DND-41 (cell line): Measurements from ENCODE around the gene PRKCE.

ENCODE experiments used
- ATAC-seq: fragments of 200-7000 bp; cut with Tn5 transposase; 3 replicates; pipeline ENCODE4 v1.9.1; 2021; ENCODE audit warnings: low read depth; ENCODE audit not compliant: insufficient read depth
- DNase-seq: peaks from one replicate; pipeline ENCODE4 v3.0.0-alpha.2; 2020
- H2AFZ ChIP-seq: 2 replicates; pipeline ENCODE4 v1.6.0; 2012; ENCODE audit warnings: low read depth, low read length
- H3K27ac ChIP-seq: 2 replicates; pipeline ENCODE4 v1.5.1; 2012; ENCODE audit warnings: low read length, inconsistent platforms
- H3K27me3 ChIP-seq: fragments of 200-600 bp; sonication (generic); 2 replicates; pipeline ENCODE4 v1.6.0; 2012; ENCODE audit warnings: low read length, mild to moderate bottlenecking, inconsistent platforms; ENCODE audit not compliant: insufficient read depth, poor library complexity
- H3K36me3 ChIP-seq: 2 replicates; pipeline ENCODE4 v1.5.1; 2012; ENCODE audit warnings: low read length, inconsistent platforms; ENCODE audit not compliant: insufficient read depth
- H3K4me1 ChIP-seq: 2 replicates; pipeline ENCODE4 v1.5.1; 2012; ENCODE audit warnings: mild to moderate bottlenecking, low read length; ENCODE audit not compliant: insufficient read depth
- H3K4me2 ChIP-seq: 2 replicates; pipeline ENCODE4 v1.6.0; 2012; ENCODE audit warnings: mild to moderate bottlenecking, moderate library complexity, low read length, inconsistent platforms; ENCODE audit not compliant: insufficient read depth
- H3K4me3 ChIP-seq, 2 experiments: fragments of 200-600 bp in 1 of 2; shearing (Covaris generic) in 1 of 2; 2 replicates each; pipeline ENCODE4 v1.5.1; 2012 to 2016; ENCODE audit warnings: inconsistent platforms in 2 of 2, low read length in 2 of 2, mild to moderate bottlenecking in 2 of 2, low read depth in 1 of 2, moderate library complexity in 1 of 2
- H3K79me2 ChIP-seq: 2 replicates; pipeline ENCODE4 v1.6.0; 2012; ENCODE audit warnings: low read length, inconsistent platforms; ENCODE audit not compliant: insufficient read depth
- H3K9ac ChIP-seq: 2 replicates; pipeline ENCODE4 v1.6.0; 2012; ENCODE audit warnings: low read depth, mild to moderate bottlenecking, inconsistent platforms, low read length, moderate library complexity
- H3K9me3 ChIP-seq: 2 replicates; pipeline ENCODE4 v1.5.1; 2012; ENCODE audit warnings: low read length, moderate library complexity, mild to moderate bottlenecking, inconsistent platforms; ENCODE audit not compliant: insufficient read depth, severe bottlenecking
- H4K20me1 ChIP-seq: 2 replicates; pipeline ENCODE4 v1.6.0; 2012; ENCODE audit warnings: low read length; ENCODE audit not compliant: insufficient read depth
- EZH2 ChIP-seq: IDR thresholded peaks from 3 replicates; pipeline ENCODE4 v1.6.1; 2012; ENCODE audit warnings: borderline replicate concordance, low read depth, mild to moderate bottlenecking, moderate library complexity, low read length, inconsistent platforms; ENCODE audit not compliant: severe bottlenecking
- TF ChIP-seq, protein P1 (sequence below): IDR thresholded peaks from 2 replicates; pipeline ENCODE4 v1.5.1; 2012; ENCODE audit warnings: borderline replicate concordance, low read length, moderate library complexity, mild to moderate bottlenecking; ENCODE audit not compliant: poor library complexity, severe bottlenecking; ENCODE audit errors: extremely low read depth

Gene PRKCE

GRCh38 chr2:45625824-45626223 is 25.7 kb upstream of the PRKCE start:
- Histone ChIP-seq H4K20me1 (no peaks in the 10 kb centered on the region), H3K36me3 (no peaks in the 10 kb centered on the region), H3K4me2 (no peak overlapping the region), H3K79me2 (no peaks in the 10 kb centered on the region), H2AFZ (no peak overlapping the region), H3K27me3 (peaks cover 5% of the 10 kb centered on the region), H3K4me1 (no peaks in the 10 kb centered on the region), H3K9ac (no peak overlapping the region), H3K9me3 (no peaks in the 10 kb centered on the region), H3K4me3 (no peak overlapping the region), H3K27ac (no peak overlapping the region)
- TF ChIP-seq, protein P1, sequence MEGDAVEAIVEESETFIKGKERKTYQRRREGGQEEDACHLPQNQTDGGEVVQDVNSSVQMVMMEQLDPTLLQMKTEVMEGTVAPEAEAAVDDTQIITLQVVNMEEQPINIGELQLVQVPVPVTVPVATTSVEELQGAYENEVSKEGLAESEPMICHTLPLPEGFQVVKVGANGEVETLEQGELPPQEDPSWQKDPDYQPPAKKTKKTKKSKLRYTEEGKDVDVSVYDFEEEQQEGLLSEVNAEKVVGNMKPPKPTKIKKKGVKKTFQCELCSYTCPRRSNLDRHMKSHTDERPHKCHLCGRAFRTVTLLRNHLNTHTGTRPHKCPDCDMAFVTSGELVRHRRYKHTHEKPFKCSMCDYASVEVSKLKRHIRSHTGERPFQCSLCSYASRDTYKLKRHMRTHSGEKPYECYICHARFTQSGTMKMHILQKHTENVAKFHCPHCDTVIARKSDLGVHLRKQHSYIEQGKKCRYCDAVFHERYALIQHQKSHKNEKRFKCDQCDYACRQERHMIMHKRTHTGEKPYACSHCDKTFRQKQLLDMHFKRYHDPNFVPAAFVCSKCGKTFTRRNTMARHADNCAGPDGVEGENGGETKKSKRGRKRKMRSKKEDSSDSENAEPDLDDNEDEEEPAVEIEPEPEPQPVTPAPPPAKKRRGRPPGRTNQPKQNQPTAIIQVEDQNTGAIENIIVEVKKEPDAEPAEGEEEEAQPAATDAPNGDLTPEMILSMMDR = no peak
- TF ChIP-seq EZH2 = no peak
- no peak for ATAC-seq
- DNase-seq = no peak

GRCh38 chr2:45626387-45627221 is 24.9 kb upstream of the PRKCE start:
- no peak overlapping the region for H3K9ac ChIP-seq
- TF ChIP-seq EZH2 = no peak
- H3K4me2 ChIP-seq = no peak overlapping the region
- no peak overlapping the region for H3K4me3 ChIP-seq
- no peaks in the 10 kb centered on the region for H3K36me3 ChIP-seq
- no peak for ATAC-seq
- no peak overlapping the region for H3K27ac ChIP-seq
- no peaks in the 10 kb centered on the region for H3K4me1 ChIP-seq
- H3K79me2 ChIP-seq = no peaks in the 10 kb centered on the region
- peaks cover 5% of the 10 kb centered on the region for H3K27me3 ChIP-seq
- no peak for DNase-seq
- H3K9me3 ChIP-seq = no peaks in the 10 kb centered on the region
- H2AFZ ChIP-seq = no peak overlapping the region
- H4K20me1 ChIP-seq = no peaks in the 10 kb centered on the region

DNA sequence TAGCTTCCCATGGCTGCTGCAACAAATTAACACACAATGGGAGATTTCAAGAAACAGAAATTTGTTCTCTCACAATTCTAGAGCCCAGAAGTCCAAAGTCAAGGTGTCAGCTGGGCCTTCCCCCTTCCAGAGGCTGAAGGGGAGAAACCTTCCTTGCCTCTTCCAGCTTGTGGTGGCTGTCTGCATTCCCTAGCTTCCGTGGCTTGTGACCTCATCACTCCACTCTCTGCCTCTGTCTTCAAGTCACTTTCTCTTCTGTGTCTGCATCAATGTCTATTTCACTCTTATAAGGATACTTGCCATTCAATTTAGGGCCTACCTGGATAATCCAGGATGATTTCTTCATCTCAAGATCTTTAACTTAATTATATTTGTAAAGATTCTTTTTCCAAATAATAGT is 23.6 kb upstream of the PRKCE start:
- H3K4me2 ChIP-seq = no peak overlapping the region
- no peaks in the 10 kb centered on the region for H3K9me3 ChIP-seq

GRCh38 chr2:45629971-45630370 is 21.5 kb upstream of the PRKCE start:
- Histone ChIP-seq H2AFZ (no peak overlapping the region), H3K9me3 (no peaks in the 10 kb centered on the region), H3K27ac (no peak overlapping the region), H3K79me2 (no peaks in the 10 kb centered on the region), H3K27me3 (peaks cover 5% of the 10 kb centered on the region), H3K4me2 (no peak overlapping the region), H3K4me3 (no peak overlapping the region), H4K20me1 (no peaks in the 10 kb centered on the region), H3K9ac (no peak overlapping the region), H3K4me1 (no peaks in the 10 kb centered on the region), H3K36me3 (no peaks in the 10 kb centered on the region)
- ATAC-seq (no peak), DNase-seq (no peak)
- TF ChIP-seq, protein P1 = no peak
- TF ChIP-seq EZH2 = no peak

More for the DNA sequence above, 23.6 kb upstream of the PRKCE start:
- no peaks in the 10 kb centered on the region for H3K79me2 ChIP-seq
- no peak overlapping the region for H3K4me3 ChIP-seq
- ATAC-seq (no peak), DNase-seq (no peak)
- no peaks in the 10 kb centered on the region for H4K20me1 ChIP-seq
- H3K27ac ChIP-seq = no peak overlapping the region
- no peaks in the 10 kb centered on the region for H3K36me3 ChIP-seq
- H2AFZ ChIP-seq = no peak overlapping the region
- H3K9ac ChIP-seq = no peak overlapping the region
- H3K4me1 ChIP-seq = no peaks in the 10 kb centered on the region
- peaks cover 5% of the 10 kb centered on the region for H3K27me3 ChIP-seq
- TF ChIP-seq, protein P1 = no peak
- no peak for TF ChIP-seq EZH2
